Osteocyte (in vitro differentiated cells): Measurements from ENCODE around the gene C2orf42. TPM values are rescaled to one million over a fixed set of nuclear protein-coding genes. Genes with fewer than 3 reads are reported as not detected.

Source experiments
- DNase-seq: peaks from one replicate; pipeline ENCODE4 v3.0.0; 2021; ENCODE audit warnings: mixed read lengths; ENCODE audit not compliant: unreplicated experiment; ENCODE audit errors: extremely low spot score
- H3K27ac Mint-ChIP-seq: one replicate; pipeline ENCODE4 v1.8.0; 2021; ENCODE audit warnings: mild to moderate bottlenecking, mixed read lengths; ENCODE audit not compliant: unreplicated experiment
- H3K27me3 Mint-ChIP-seq: one replicate; pipeline ENCODE4 v1.8.0; 2021; ENCODE audit warnings: mixed read lengths; ENCODE audit not compliant: unreplicated experiment
- H3K36me3 Mint-ChIP-seq: one replicate; pipeline ENCODE4 v1.8.0; 2021; ENCODE audit warnings: mixed read lengths; ENCODE audit not compliant: unreplicated experiment
- H3K4me1 Mint-ChIP-seq: one replicate; pipeline ENCODE4 v1.8.0; 2021; ENCODE audit warnings: mixed read lengths; ENCODE audit not compliant: unreplicated experiment
- H3K4me3 Mint-ChIP-seq: one replicate; pipeline ENCODE4 v1.8.0; 2021; ENCODE audit warnings: mild to moderate bottlenecking, moderate library complexity, mixed read lengths; ENCODE audit not compliant: unreplicated experiment
- H3K9me3 Mint-ChIP-seq: one replicate; pipeline ENCODE4 v1.8.0; 2021; ENCODE audit warnings: mixed read lengths; ENCODE audit not compliant: unreplicated experiment
- total RNA-seq: library from RNA; stranded (reverse); gene quantifications from 2 replicates; pipeline ENCODE4 v1.2.1, GENCODE V29; 2021
- TF ChIP-seq, protein P1 (sequence below): fragments of 200-600 bp; sonication (generic); IDR thresholded peaks from 2 replicates; pipeline ENCODE4 v1.5.0; 2021; ENCODE audit warnings: antibody characterized with exemption, mild to moderate bottlenecking, moderate library complexity

Gene C2orf42
- total RNA-seq, 1 donor from 2014 or later, result 25.7 TPM

DNA sequence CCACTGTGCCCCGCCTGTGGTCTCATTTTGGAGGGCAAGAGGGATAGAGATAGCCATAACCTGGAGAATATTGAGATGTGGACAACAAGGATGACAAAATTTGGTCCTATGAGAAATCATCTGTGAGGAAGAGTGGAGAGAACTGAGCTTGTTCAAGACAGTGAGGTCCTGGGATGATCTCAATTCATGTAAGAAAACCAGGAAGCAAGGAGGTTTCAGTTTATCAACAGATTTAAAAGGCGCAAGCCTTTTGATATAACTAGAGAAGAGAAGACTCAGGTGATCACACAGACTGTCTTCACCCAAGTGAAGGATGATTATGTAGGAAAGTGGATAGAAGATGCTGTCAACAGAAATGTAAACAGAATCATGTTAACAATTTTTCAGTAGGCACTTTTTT lies 64.4 kb downstream of the C2orf42 start:
- H3K36me3 Mint-ChIP-seq, result no peaks in the 10 kb centered on the region
- H3K4me3 Mint-ChIP-seq, result no peak overlapping the region
- H3K9me3 Mint-ChIP-seq, result no peaks in the 10 kb centered on the region
- H3K4me1 Mint-ChIP-seq, result peaks cover 58% of the 10 kb centered on the region
- no peak for DNase-seq
- H3K27ac Mint-ChIP-seq, result peak overlapping the region; percentile 100
- H3K27me3 Mint-ChIP-seq, result no peaks in the 10 kb centered on the region
- TF ChIP-seq, protein P1, sequence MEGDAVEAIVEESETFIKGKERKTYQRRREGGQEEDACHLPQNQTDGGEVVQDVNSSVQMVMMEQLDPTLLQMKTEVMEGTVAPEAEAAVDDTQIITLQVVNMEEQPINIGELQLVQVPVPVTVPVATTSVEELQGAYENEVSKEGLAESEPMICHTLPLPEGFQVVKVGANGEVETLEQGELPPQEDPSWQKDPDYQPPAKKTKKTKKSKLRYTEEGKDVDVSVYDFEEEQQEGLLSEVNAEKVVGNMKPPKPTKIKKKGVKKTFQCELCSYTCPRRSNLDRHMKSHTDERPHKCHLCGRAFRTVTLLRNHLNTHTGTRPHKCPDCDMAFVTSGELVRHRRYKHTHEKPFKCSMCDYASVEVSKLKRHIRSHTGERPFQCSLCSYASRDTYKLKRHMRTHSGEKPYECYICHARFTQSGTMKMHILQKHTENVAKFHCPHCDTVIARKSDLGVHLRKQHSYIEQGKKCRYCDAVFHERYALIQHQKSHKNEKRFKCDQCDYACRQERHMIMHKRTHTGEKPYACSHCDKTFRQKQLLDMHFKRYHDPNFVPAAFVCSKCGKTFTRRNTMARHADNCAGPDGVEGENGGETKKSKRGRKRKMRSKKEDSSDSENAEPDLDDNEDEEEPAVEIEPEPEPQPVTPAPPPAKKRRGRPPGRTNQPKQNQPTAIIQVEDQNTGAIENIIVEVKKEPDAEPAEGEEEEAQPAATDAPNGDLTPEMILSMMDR, result no peak

DNA sequence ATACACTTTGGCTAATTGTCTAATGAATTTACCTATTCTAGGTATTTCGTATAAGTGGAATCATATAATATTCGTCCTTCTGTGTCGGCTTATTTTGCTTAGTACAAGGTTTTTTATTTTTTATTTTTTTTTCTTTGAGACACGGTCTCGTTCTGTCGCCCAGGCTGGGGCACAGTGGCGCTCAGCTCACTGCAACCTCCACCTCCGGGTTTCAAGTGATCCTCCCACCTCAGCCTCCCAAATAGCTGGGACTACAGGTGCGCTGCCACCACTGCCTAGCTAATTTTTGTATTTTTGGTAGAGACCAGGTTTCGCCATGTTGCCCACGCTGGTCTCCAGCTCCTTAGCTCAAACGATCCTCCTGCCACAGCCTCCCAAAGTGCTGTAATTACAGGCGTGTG lies 65.3 kb downstream of the C2orf42 start:
- H3K36me3 Mint-ChIP-seq, result no peaks in the 10 kb centered on the region
- no peak for DNase-seq
- TF ChIP-seq, protein P1, result no peak
- H3K4me1 Mint-ChIP-seq, result peaks cover 55% of the 10 kb centered on the region
- peak overlapping the region; percentile 91 for H3K4me3 Mint-ChIP-seq
- no peaks in the 10 kb centered on the region for H3K9me3 Mint-ChIP-seq
- peak overlapping the region; percentile 100 for H3K27ac Mint-ChIP-seq
- H3K27me3 Mint-ChIP-seq, result no peaks in the 10 kb centered on the region

DNA sequence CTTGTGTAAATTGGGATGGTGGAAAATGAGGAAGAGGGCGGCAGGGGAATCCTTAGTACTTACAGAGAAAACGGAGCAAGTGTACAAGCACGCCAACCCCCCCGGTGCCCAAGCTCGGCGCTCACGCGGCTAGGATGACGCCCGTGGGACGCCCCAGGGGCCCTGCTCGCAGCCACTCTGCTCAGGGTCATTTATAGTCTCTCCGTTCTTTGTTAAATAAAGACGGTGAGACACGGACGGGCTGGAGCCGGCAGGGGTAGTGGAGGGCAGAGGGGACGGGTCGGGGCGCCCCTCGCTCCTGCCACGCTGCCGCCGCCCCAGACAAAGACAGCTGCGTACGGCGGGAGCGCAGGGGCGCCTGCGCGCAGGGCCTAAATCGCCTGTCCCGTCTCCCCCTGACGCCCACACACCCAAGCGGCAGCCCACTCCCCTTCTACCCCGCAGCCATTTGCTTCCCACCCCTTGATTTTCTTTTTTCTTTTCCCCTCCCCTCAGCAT lies 65.8 kb downstream of the C2orf42 start:
- TF ChIP-seq, protein P1, result no peak
- no peaks in the 10 kb centered on the region for H3K36me3 Mint-ChIP-seq
- DNase-seq, result peak; percentile 87
- H3K4me1 Mint-ChIP-seq, result peaks cover 54% of the 10 kb centered on the region
- H3K27ac Mint-ChIP-seq, result peak overlapping the region; percentile 100
- no peaks in the 10 kb centered on the region for H3K9me3 Mint-ChIP-seq
- peak overlapping the region; percentile 91 for H3K4me3 Mint-ChIP-seq
- no peaks in the 10 kb centered on the region for H3K27me3 Mint-ChIP-seq

DNA sequence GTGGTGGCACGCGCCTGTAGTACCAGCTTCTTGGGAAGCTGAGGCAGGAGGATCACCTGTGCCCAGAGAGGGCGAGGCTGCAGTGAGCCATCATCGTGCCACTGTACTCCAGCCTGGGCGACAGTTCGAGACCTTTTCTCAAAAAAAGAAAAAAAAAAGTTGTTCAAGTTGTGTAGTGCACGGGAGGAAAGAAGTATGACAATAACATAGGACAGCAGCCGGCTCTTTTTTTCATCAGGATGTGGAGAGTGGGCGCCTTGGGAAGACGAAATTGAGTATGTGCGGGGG lies 67.0 kb downstream of the C2orf42 start:
- peak overlapping the region; percentile 91 for H3K4me3 Mint-ChIP-seq
- no peak for DNase-seq
- no peaks in the 10 kb centered on the region for H3K36me3 Mint-ChIP-seq
- no peaks in the 10 kb centered on the region for H3K9me3 Mint-ChIP-seq
- peaks cover 56% of the 10 kb centered on the region for H3K4me1 Mint-ChIP-seq
- no peaks in the 10 kb centered on the region for H3K27me3 Mint-ChIP-seq
- TF ChIP-seq, protein P1, result no peak
- H3K27ac Mint-ChIP-seq, result peak overlapping the region; percentile 100

DNA sequence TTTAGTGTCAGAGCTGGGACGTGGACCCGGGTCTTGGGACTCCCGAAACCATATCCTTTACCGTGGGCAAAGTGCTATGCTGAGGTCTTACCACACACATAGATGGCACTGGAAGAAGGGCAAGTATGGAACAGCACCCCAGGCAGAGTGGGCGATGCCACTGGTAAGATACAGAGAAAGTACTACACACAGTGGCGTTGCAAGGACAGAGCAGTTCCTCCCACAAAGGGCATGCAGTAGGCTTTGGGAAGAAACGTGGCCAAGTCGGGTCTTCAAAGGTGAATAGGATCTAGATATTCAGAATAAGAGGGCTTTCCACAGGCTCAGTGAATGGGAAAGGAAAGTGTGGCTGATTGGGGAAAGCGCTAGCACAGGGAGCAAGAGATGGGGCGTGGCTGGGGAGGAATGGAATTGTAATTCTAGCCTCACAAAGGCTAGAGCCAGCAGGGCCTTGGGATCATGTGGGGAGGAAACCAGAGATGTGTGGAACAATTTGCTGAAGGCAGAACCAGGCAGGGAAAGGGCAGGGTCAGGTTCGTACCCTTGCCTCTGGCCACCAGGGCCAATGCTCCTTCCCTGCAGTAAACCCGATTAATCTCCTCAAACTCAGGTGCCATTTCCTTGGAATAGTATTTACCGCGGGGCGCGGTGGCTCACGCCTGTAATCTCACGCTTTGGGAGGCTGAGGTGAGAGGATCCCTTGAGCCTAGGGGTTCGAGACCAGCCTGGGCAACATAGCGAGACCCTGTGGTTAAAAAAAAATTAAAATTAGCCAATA lies 67.6 kb downstream of the C2orf42 start:
- no peaks in the 10 kb centered on the region for H3K36me3 Mint-ChIP-seq
- no peaks in the 10 kb centered on the region for H3K27me3 Mint-ChIP-seq
- TF ChIP-seq, protein P1, result no peak
- peaks cover 54% of the 10 kb centered on the region for H3K4me1 Mint-ChIP-seq
- DNase-seq, result no peak
- no peaks in the 10 kb centered on the region for H3K9me3 Mint-ChIP-seq
- H3K27ac Mint-ChIP-seq, result peak overlapping the region; percentile 100
- H3K4me3 Mint-ChIP-seq, result peak overlapping the region; percentile 91
